Activated naive CD4-positive, alpha-beta T cell treated with Interleukin-2 at 50 U/mL for 16 hours (primary cell): ENCODE measurements around the gene TSR1.
A peak's percentile ranks its signal among the peaks of the same experiment; 100 is the strongest.
"Not testable (repeated sequence)": the region's sequence is repeated elsewhere in the genome, so short reads cannot be mapped to it uniquely, and the experiment has no call there.

Experiments used
- DNase-seq: peaks from one replicate; pipeline ENCODE4 v3.0.0-alpha.2; 2020

TSR1 gene

GRCh38 chr17:2335726-2336214 lies 487 bp downstream of the TSR1 start:
- no peak for DNase-seq

GRCh38 chr17:2331303-2331702 lies 5.0 kb downstream of the TSR1 start:
- no peak for DNase-seq

GRCh38 chr17:2323629-2324314 lies 12.5 kb downstream of the TSR1 start:
- DNase-seq, result no peak

GRCh38 chr17:2321399-2321798 lies 14.9 kb downstream of the TSR1 start:
- DNase-seq, result no peak

- DNase-seq, result no peak
Observed at GRCh38 chr17:2319051-2319450, 17.2 kb downstream of the TSR1 start.

- DNase-seq, result no peak
Observed at GRCh38 chr17:2317796-2318195, 18.5 kb downstream of the TSR1 start.

- not testable (repeated sequence) for DNase-seq
Observed at GRCh38 chr17:2316916-2317205, 19.4 kb downstream of the TSR1 start.

GRCh38 chr17:2312736-2313135 lies 23.5 kb downstream of the TSR1 start:
- DNase-seq, result no peak

GRCh38 chr17:2309338-2310154 lies 26.7 kb downstream of the TSR1 start:
- DNase-seq, result no peak

- no peak for DNase-seq
Observed at GRCh38 chr17:2304931-2305330, 31.3 kb downstream of the TSR1 start.

GRCh38 chr17:2303204-2304188 lies 32.8 kb downstream of the TSR1 start, which contains the start of the genes SMG6 and SRR:
Gene SMG6, minus strand, starts transcription at chr17:2303785. Its CDS starts 65 bp downstream, at chr17:2303720.
Gene SRR, plus strand, starts transcription at chr17:2303950. Its CDS starts 11,611 bp downstream, at chr17:2315561.
- peak; percentile 95 for DNase-seq

GRCh38 chr17:2302778-2303203 lies 33.5 kb downstream of the TSR1 start:
- DNase-seq, result no peak

- DNase-seq, result no peak
Observed at GRCh38 chr17:2299756-2300155, 36.5 kb downstream of the TSR1 start.

- DNase-seq, result no peak
Observed at GRCh38 chr17:2299136-2299535, 37.1 kb downstream of the TSR1 start.

- DNase-seq, result no peak
Observed at GRCh38 chr17:2297023-2297422, 39.2 kb downstream of the TSR1 start.

GRCh38 chr17:2295575-2295974 lies 40.7 kb downstream of the TSR1 start:
- DNase-seq, result no peak

- DNase-seq, result no peak
Observed at GRCh38 chr17:2292100-2292499, 44.2 kb downstream of the TSR1 start.

- no peak for DNase-seq
Observed at GRCh38 chr17:2289878-2290478, 46.3 kb downstream of the TSR1 start.

- DNase-seq, result no peak
Observed at GRCh38 chr17:2283302-2283701, 53.0 kb downstream of the TSR1 start.

- DNase-seq, result no peak
Observed at GRCh38 chr17:2282297-2282873, 53.9 kb downstream of the TSR1 start.

- DNase-seq, result no peak
Observed at GRCh38 chr17:2279707-2280106, 56.5 kb downstream of the TSR1 start.
